ENCODE measurements around the gene ITCH. TPM values are rescaled to one million over a fixed set of nuclear protein-coding genes. Genes with fewer than 3 reads are reported as not detected.
"Not testable (repeated sequence)": the region's sequence is repeated elsewhere in the genome, so short reads cannot be mapped to it uniquely, and the experiment has no call there.

Gene ITCH
- total RNA-seq, 1 donor from 2014 or later, result 93.2 TPM

DNA sequence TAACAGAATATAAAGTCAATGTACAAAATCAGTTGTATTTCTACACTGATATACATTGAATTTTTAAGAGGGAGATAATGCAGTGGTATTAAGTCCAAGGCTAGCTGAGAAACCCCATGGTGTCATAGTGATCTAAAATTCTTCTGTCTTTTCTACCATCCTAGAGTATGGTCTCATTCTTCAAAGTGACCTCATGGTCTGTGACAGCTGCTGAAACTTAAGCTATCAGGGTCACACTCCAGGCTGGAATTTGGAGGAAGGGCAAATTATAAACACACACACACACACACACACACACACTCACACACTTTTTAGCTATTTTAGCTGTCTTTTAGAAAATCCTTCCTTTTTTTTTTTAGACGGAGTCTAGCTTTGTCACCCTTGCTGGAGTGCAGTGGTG, 105.9 kb downstream of the ITCH start:
- H3K36me3 ChIP-seq (ENCODE audit: control insufficient read depth, insufficient read depth, low read length), result no peaks in the 10 kb centered on the region
- FAIRE-seq, result no peak
- DNase-seq (ENCODE audit: low read depth), result no peak
- no peak overlapping the region for H3K4me3 ChIP-seq (ENCODE audit: low read depth, low read length)
- H3K27me3 ChIP-seq (ENCODE audit: control insufficient read depth, insufficient read depth, low read length), result no peaks in the 10 kb centered on the region
- TF ChIP-seq, protein P1, sequence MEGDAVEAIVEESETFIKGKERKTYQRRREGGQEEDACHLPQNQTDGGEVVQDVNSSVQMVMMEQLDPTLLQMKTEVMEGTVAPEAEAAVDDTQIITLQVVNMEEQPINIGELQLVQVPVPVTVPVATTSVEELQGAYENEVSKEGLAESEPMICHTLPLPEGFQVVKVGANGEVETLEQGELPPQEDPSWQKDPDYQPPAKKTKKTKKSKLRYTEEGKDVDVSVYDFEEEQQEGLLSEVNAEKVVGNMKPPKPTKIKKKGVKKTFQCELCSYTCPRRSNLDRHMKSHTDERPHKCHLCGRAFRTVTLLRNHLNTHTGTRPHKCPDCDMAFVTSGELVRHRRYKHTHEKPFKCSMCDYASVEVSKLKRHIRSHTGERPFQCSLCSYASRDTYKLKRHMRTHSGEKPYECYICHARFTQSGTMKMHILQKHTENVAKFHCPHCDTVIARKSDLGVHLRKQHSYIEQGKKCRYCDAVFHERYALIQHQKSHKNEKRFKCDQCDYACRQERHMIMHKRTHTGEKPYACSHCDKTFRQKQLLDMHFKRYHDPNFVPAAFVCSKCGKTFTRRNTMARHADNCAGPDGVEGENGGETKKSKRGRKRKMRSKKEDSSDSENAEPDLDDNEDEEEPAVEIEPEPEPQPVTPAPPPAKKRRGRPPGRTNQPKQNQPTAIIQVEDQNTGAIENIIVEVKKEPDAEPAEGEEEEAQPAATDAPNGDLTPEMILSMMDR (IDR thresholded peaks at IDR 0.05; ENCODE audit: insufficient read depth, low read length, severe bottlenecking), result no peak

DNA sequence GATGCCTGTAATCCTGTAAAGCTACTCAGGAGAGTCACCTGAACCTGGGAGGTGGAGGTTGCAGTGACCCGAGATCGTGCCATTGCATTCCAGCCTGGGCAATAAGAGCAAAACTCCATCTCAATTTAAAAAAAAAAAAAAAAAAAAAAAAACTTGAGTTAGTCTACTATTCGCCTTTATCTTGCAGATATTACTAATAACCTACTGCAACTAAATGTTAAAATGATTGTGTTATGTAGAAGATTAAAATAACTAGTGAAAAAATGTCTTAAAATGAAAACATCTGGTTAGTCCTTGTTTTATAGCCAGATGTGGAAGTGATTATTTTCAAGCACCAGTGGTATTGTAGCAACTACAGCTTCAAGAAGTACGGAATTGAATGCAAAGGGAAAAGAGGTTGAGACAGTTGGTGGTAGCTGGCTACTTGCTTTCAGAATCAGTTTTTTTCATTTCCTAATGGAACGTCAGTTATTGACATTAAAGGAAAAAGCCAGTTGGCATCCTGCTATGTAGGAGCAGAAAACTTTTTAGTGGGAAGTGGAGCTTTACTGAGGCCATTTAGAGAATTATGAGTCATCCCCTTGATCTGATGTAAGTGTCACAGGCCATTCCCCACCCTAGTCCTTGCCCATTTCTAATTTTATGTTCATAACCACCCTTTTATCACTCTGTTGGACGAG, 109.3 kb downstream of the ITCH start:
- FAIRE-seq, result no peak
- TF ChIP-seq, protein P1 (IDR thresholded peaks at IDR 0.05; ENCODE audit: insufficient read depth, low read length, severe bottlenecking), result no peak

DNA sequence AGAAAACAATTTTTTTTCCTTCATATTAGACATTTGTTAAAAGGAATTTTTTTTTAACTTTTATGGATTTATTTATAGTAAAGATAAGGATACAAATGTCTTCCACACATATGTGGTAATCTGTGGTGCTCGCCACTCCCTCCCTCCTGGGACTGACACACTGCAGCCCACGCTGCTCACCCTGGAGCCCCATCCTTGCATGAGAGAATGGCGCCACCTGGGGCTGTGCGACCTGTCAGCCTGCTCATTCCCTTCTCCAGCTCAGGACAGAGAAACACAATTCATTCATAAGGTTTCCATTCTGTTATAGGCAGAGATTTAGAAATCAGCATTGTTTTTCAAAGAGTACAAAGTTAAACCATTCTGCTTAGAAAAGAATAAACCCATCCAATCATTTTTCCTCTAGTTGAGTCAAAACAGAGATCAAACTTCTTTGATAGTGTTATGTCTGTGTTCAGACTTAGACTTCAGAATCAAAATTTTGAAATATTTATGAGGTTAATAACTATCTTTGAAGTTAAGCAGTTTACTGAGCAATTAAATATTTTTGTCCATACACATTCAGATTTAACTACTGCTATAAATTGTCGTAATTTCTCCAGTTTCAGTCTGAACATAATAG, 110.3 kb downstream of the ITCH start:
- H3K27me3 ChIP-seq (ENCODE audit: control insufficient read depth, insufficient read depth, low read length), result no peaks in the 10 kb centered on the region
- peak; percentile 34 for DNase-seq (ENCODE audit: low read depth)
- no peaks in the 10 kb centered on the region for H3K36me3 ChIP-seq (ENCODE audit: control insufficient read depth, insufficient read depth, low read length)
- FAIRE-seq, result no peak
- no peak overlapping the region for H3K4me3 ChIP-seq (ENCODE audit: low read depth, low read length)
- TF ChIP-seq, protein P1 (IDR thresholded peaks at IDR 0.05; ENCODE audit: insufficient read depth, low read length, severe bottlenecking), result peak; percentile 35

More for the DNA sequence above, 109.3 kb downstream of the ITCH start:
- peak; percentile 25 for DNase-seq (ENCODE audit: low read depth)
- no peak overlapping the region for H3K4me3 ChIP-seq (ENCODE audit: low read depth, low read length)
- H3K27me3 ChIP-seq (ENCODE audit: control insufficient read depth, insufficient read depth, low read length), result no peaks in the 10 kb centered on the region
- H3K36me3 ChIP-seq (ENCODE audit: control insufficient read depth, insufficient read depth, low read length), result no peaks in the 10 kb centered on the region

DNA sequence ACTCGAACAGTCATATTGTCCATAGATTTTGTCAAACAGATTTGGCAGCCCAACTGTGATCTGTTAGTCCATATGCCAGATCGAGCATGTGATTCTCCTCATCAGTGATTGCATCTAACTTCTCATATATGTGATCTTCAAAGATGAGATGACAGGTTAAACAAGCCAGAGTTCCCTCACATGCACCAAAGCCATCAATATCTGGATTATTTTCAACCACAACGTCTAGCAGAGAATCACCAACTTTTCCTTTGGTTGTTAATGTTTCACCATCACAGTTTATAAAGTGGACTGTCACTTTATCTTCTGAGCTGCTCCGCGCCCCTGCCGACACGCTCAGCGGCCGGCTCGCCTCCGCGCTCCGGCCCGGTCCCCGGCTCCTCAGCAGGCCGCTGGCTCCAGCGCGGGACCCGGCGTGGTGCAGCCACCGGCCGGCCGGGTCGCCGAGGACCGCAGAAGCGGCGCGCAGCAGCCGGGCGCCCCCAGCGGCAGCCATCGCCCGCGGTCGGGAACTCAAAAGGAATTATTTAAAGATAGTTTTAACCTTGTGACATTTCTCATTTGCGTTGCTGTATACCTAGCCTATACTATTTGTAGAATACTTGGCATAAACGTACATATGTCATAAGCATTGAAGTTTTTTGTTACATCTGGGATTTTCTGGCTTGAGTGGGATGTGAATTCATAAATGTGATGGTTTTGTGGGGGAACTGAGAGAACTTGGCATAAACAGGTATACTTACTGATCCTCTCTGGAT, 113.1 kb downstream of the ITCH start:
- H3K27me3 ChIP-seq (ENCODE audit: control insufficient read depth, insufficient read depth, low read length), result no peaks in the 10 kb centered on the region
- TF ChIP-seq, protein P1 (IDR thresholded peaks at IDR 0.05; ENCODE audit: insufficient read depth, low read length, severe bottlenecking), result peak; percentile 63
- no peak for DNase-seq (ENCODE audit: low read depth)
- no peak overlapping the region for H3K4me3 ChIP-seq (ENCODE audit: low read depth, low read length)
- H3K36me3 ChIP-seq (ENCODE audit: control insufficient read depth, insufficient read depth, low read length), result no peaks in the 10 kb centered on the region
- FAIRE-seq, result no peak

DNA sequence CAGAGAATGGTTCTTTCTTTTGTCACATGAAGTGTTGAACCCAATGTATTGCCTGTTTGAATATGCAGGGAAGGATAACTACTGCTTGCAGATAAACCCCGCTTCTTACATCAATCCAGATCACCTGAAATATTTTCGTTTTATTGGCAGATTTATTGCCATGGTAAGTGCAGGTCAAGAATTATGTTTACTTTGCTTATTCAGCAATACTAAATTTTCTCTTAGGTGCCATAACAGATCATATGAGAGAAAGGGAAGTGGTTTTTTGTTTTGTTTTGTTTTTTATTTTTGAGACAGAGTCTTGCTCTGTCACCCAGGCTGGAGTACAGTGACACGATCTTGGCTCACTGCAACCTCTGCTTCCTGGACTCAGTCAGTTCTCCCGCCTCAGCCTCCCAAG, 116.6 kb downstream of the ITCH start:
- FAIRE-seq (no peak), DNase-seq (ENCODE audit: low read depth) (no peak)
- no peak overlapping the region for H3K4me3 ChIP-seq (ENCODE audit: low read depth, low read length)
- peaks cover 12% of the 10 kb centered on the region for H3K36me3 ChIP-seq (ENCODE audit: control insufficient read depth, insufficient read depth, low read length)
- no peaks in the 10 kb centered on the region for H3K27me3 ChIP-seq (ENCODE audit: control insufficient read depth, insufficient read depth, low read length)
- TF ChIP-seq, protein P1 (IDR thresholded peaks at IDR 0.05; ENCODE audit: insufficient read depth, low read length, severe bottlenecking), result no peak

DNA sequence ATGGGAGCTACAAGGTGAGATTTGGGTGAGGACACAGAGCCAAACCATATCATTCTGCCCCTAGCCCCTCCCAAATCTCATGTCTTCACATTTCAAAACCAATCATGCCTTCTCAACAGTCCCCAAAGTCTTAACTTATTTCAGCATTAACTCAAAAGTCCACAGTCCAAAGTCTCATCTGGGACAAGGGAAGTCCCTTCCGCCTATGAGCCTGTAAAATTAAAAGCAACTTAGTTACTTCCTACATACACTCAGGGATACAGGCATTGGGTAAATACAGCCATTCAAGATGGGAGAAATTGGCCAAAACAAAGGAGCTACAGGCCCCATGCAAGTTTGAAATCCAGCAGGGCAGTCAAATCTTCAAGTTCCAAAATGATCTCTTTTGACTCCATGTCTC, 119.1 kb downstream of the ITCH start:
- DNase-seq (ENCODE audit: low read depth); H3K27me3 ChIP-seq (ENCODE audit: control insufficient read depth, insufficient read depth, low read length); FAIRE-seq; H3K4me3 ChIP-seq (ENCODE audit: low read depth, low read length): not testable (repeated sequence)
- peaks cover 12% of the 10 kb centered on the region for H3K36me3 ChIP-seq (ENCODE audit: control insufficient read depth, insufficient read depth, low read length)

DNA sequence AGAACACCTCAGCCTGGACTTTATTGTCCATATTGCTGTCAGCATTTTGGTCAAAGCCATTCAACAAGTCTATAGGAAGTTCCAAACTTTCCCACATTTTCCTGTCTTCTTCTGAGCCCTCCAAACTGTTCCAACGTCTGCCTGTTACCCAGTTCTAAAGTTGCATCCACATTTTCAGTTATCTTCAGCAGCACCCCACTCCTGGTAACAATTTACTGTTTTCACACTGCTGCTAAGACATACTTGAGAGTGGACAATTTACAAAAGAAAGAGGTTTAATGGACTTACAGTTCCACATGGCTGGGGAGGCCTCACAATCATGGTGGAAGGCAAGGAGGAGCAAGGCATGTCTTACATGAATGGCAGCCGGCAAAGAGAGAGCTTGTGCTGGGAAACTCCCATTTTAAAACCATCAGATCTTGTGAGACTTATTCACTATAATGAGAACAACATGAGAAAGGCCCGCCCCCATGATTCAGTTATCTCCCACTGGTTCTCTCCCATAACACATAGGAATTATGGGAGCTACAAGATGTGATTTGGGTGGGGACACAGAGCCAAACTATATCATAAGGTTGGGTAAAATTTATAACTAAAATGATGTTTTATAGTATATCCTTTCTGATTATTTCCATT, 120.6 kb downstream of the ITCH start:
- DNase-seq (ENCODE audit: low read depth); H3K27me3 ChIP-seq (ENCODE audit: control insufficient read depth, insufficient read depth, low read length); H3K4me3 ChIP-seq (ENCODE audit: low read depth, low read length); FAIRE-seq: not testable (repeated sequence)
- H3K36me3 ChIP-seq (ENCODE audit: control insufficient read depth, insufficient read depth, low read length), result peaks cover 13% of the 10 kb centered on the region
